ENCODE results near the gene PDS5A.

DNA sequence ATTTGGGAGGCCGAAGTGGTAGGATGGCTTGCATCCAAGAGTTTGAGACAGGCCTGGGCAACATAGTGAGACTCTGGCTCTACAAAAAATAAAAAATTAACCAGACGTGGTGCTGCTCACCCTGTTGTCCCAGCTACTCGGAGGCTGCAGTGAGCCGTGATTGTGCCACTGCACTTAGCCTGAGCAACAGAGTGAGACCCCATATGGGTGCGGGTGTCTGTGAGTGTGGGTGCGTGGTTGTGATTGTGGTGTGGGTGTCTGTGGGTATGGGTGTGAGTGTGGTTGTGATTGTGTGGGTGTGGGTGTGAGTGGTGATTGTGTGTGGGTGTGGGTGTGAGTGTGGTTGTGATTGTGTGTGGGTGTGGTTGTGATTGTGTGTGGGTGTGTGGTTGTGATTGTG, 165.2 kb downstream of the PDS5A start:
- TF ChIP-seq SIN3A (IDR thresholded peaks at IDR 0.05; ENCODE audit: borderline replicate concordance, insufficient read depth, low read length) (no peak), POLR2AphosphoS5 (IDR thresholded peaks at IDR 0.05; ENCODE audit: low read depth, low read length) (no peak)
- TF ChIP-seq, protein P1, sequence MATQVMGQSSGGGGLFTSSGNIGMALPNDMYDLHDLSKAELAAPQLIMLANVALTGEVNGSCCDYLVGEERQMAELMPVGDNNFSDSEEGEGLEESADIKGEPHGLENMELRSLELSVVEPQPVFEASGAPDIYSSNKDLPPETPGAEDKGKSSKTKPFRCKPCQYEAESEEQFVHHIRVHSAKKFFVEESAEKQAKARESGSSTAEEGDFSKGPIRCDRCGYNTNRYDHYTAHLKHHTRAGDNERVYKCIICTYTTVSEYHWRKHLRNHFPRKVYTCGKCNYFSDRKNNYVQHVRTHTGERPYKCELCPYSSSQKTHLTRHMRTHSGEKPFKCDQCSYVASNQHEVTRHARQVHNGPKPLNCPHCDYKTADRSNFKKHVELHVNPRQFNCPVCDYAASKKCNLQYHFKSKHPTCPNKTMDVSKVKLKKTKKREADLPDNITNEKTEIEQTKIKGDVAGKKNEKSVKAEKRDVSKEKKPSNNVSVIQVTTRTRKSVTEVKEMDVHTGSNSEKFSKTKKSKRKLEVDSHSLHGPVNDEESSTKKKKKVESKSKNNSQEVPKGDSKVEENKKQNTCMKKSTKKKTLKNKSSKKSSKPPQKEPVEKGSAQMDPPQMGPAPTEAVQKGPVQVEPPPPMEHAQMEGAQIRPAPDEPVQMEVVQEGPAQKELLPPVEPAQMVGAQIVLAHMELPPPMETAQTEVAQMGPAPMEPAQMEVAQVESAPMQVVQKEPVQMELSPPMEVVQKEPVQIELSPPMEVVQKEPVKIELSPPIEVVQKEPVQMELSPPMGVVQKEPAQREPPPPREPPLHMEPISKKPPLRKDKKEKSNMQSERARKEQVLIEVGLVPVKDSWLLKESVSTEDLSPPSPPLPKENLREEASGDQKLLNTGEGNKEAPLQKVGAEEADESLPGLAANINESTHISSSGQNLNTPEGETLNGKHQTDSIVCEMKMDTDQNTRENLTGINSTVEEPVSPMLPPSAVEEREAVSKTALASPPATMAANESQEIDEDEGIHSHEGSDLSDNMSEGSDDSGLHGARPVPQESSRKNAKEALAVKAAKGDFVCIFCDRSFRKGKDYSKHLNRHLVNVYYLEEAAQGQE (IDR thresholded peaks at IDR 0.05; ENCODE audit: insufficient read depth in 1 of 2, low read depth in 2 of 2, low read length in 2 of 2) = no peak

All from PFSK-1 (cell line).